NCI-H2227 (cell line): Measurements from ENCODE around the gene USP8.
"Not testable (repeated sequence)": the region's sequence is repeated elsewhere in the genome, so short reads cannot be mapped to it uniquely, and the experiment has no call there.

Source experiments
- DNase-seq: peaks from one replicate; lab custom pipeline; 2025; ENCODE audit not compliant: unreplicated experiment; lab: John Stamatoyannopoulos, UW

The USP8 gene

DNA sequence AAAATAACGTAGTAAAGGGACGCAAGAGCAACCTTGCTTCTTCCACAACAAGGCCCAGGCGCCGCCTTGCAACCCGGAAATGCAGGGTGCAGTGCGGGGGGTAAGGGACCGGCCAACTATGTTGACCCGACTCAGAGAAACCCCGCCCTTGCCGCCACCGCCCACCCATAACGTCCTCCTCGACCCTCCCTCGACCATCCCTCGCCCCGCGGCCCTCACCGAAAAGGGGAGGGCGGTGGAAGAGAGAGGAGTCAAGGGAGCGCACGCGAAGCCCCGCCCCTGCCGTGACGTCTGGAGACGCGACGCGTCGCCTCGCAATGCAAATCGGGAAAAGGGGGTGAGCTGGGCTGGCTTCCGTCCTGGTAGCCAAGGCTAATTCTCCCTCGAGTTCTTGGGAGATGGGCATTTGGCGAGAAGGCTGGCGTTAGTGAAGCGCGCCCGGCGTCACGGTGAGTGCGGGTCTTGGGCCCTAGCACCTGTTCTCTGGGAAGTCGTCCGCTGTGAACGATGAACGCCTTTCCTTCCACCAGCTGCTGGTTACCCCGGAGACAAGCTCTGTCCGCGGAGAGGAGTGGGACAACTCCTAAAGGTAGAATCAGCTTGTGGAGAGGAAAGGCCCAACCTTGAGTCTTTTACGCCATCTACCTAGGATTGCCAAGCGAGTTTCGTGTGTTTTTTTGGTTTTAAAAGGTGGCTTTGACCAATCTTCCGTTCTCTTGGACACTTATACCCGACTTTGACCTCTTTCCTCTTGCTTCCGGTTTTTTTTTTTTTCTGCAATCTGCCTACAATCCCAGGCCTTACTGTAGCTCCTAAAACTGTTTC is at the start of gene USP8:
Gene USP8 (plus strand): TSS at position 340 of the 825 bp plus-strand sequence. CDS start 14,669 bp downstream, outside the sequence.
- peak; percentile 97 for DNase-seq

DNA sequence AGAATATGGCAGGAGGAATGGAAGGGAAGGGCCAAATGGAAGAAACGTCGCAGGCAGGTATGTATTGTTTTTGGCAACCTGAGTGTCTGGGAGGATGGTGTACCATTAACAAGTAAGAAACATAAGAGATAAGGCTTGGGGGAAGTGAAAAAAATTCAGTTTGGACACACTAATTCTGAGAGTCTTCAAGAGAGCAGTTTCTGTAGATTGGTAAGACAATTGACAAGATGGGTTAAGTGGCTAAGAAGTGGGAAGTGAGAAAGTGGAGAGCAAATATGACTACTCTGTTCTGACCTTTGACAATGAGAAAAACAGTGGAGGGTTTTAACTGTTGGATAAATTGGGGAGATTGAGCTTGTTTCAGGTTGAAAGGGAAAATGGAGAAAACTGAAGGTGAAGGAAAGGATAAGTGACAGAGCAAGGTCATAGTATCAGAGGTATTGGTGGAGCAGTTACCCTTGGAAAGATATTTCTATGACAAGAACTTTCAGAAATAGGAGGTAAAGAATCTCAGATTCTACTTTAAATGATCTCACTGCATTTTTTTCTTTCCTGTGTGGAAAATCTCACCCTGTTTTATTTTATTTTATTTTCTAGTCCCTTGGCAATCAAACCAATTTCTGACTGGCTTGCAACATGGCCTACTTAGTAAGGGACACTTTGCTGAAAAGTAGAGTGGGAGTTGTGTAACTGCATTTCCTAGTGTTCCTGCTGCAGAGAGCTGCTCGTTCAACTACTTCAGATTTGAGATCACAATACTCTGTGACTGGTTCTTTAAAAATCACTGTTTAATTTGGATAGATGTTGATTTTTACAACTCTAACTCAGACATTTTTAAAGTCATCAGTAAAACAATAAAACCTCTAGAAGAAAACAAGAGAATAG is 46.1 kb upstream of the USP8 start:
- no peak for DNase-seq

DNA sequence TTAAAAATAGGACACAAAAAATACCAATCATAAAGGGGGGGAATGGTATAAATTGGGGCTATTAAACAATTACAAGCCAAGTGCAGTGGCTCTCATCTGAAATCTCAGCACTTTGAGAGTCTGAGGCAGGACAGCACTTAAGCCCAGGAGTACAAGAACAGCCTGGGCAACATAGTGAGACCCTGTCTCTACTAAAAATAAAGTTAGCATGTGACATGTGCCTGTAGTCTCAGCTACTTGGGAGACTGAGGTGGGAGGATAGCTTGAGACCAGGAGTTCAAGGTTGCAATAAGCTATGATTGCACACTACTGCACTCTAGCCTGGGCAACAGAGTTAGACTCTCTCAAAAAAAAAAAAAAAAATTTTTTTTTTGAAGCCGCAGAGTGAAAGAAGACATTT is 45.4 kb upstream of the USP8 start:
- no peak for DNase-seq

DNA sequence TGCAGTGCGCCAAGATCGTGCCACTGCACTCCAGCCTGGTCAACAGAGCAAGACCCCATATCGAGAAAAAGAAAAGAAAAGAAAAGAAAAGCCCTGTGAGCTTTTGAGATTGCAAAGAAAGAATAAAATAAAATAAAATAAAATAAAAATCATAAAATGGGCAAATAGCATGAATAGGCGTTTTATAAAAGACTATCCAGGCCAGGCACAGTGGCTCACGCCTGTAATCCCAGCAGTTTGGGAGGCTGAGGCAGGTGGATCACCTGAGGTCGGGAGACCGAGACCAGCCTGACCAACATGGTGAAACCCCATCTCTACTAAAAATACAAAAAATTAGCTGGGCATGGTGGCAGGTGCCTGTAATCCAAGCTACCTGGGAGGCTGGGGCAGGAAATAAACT is 44.8 kb upstream of the USP8 start:
- DNase-seq = not testable (repeated sequence)

DNA sequence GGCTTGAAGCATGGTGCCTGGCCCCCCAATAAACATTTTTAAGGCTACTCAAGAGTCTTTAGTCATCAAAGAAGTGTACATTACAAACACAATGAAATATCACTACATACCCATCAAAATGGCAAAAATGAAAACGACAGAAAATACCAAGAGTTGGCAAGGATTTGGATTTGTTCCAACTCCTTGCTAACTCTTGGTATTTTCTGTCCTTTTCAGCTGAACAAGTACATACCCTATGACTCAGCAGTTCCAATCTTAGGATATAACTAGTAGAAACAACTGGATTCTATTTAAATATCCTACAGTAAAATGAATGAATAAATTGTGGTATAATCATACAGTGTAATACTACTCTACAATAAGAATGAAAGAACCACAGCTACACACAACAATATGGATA is 44.1 kb upstream of the USP8 start:
- DNase-seq = no peak

DNA sequence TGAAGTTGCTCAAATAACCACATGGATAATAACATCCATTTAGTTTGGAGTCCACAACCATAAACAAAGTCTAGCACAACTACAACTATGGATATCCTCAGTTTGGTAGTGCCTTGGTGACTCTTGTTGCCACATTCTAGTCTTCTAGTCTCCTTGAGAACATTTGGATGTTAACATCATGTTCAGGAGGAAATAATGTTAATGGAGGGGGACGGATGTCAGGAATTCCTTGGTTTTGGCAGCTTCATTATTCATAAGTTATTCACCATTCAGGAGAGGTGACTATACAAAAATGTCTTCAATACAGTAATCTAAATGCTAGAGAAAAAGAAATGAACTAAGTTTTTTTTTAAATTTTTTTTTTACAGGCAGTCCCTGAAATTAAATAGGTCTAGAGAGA is 42.8 kb upstream of the USP8 start:
- DNase-seq = no peak

DNA sequence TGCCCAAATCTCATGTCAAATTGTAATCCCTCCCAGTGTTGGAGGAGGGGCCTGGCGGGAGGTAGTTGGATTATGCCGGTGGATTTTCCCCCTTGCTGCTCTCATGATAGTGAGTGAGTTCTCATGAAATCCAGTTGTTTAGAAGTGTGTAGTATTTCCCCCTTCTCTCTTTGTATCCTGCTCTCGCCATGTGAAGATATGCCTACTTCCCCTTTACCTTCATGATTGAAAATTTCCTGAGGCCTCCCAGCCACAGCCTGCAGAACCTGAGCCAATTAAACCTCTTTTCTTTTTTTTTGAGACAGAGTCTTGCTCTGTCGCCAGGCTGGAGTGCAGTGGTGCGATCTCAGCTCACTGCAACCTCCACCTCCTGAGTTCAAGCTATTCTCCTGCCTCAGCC is 41.8 kb upstream of the USP8 start:
- DNase-seq = not testable (repeated sequence)

DNA sequence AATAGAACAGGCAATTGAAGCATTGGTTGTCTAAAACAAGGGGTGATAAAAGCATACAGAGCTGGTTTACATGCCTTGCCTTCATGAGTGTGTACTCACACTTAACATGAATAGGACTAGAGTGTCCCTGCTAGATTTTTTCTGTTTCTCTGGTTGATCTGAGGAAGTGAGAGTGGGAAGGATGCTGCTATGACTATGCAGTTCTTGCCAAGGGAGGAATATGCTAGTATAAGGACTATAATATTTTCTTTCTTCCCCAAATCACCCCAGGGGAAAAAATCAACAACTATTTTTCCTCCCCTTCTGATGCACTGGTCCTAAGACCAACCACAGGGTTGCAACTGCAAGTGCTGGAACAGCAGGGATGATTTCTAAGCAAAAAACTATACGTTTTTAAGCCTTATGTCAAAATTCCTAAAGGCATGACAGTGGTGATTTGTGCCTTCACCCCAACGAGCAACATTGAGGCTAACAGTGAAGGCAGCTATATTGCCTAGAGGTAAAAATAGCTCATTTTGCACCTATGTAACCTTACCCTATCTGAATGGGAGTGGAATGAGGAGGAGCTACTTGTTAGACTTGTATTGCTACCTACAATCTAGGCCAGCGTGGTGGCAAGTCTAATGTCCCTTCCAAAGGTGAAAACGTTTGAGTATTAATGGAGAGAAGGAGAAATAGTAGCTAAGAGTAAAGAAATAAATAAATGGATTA is 33.5 kb upstream of the USP8 start:
- no peak for DNase-seq

DNA sequence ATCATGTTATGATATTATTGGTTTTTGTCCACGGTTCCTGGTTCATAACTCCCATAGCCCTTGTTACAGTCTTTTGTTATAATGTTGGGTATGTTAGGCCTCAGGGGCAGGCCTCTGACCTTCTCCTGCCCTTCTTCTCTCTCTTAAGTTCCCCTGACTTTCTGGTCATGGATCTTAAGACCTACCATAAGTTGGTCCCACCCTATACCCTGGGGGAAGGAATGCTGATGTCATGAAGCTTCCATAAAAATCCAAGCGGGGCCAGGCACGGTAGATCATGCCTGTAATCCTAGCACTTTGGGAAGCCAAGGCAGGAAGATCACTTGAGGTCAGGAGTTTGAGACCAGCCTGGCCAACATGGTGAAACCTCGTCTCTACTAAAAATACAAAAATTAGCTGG is 32.6 kb upstream of the USP8 start:
- DNase-seq = not testable (repeated sequence)

DNA sequence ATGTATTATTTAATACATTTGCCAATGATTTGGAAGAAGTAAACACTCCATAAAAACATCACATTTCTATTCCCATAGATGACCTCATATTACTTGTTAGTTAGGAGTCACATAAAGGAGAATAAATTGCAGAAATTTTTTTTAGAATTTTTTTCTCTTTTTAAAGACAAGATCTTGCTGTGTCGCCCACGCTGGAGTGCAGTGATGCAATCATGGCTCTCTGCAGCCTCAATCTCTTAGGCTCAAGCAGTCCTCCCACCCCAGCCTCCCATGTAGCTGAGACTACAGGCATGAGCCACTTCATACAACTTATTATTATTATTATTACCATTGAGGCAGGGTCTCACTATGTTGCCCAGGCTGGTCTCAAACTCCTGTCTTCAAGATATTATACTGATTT is 12.3 kb upstream of the USP8 start:
- DNase-seq = no peak

DNA sequence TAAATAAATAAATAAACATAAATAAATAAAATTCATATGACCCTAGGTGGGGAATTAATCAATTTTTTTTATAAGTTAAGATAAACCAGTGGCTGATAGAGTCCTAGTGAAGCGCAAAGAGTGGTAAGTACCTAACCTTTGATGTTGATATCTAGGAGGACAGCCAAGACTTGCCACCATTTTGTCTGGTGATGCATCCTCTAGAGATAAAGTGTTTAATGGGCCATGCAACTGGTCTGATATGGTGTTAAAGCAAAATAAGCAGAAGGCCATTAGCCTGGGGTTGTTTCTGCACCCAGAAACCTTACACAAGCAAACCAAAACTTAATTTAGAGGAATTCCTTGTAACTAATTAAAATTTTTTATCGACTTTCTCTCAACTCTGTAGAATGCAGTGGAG is 9.6 kb upstream of the USP8 start:
- no peak for DNase-seq

DNA sequence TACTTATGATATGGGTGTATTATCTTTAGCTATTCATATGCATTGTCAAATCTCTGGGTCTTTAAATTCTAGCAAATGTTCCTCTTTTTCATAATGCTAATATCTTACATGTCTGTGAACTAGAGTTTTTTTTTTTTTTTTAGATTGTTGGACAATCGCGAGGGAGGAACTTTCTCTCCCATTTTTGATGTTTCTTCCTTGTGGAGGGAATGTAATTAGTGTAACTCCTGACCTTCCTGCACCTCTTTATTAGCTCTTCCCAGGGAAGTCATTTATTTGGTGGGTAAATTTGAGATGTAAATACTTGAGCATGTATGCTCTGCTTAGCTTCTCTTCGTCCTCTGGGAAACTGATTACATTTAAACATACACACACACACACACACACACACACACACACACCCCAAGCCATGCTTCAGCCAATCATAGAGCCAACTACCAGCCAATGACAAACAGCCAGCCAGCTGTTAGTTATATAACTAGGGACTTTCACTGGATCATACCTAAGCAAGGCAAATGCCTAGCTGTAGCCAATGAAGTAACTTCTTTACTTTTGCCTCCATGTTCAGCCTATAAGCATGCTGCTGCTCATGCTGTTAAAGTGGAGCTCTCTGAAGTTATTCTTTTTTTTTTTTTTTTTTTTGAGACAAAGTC is 8.3 kb upstream of the USP8 start:
- DNase-seq = no peak

DNA sequence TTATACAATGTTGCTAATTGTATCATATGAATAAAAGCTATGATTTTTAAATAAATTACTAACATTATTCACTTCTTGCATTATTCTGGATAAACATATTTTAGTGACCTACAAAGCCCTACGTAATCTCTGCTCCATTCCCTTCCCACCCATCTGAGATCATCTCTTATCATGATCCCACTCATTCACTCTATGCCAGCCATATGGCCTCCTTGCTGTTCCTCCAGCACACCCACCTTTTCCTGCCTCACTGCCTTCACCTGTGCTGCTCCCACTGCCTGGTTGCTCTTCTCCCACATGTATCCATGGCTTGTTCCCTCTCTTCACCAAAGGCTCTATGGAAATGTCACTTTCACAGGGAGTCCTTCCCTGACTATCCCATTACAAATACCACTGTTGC is 7.3 kb upstream of the USP8 start:
- no peak for DNase-seq

DNA sequence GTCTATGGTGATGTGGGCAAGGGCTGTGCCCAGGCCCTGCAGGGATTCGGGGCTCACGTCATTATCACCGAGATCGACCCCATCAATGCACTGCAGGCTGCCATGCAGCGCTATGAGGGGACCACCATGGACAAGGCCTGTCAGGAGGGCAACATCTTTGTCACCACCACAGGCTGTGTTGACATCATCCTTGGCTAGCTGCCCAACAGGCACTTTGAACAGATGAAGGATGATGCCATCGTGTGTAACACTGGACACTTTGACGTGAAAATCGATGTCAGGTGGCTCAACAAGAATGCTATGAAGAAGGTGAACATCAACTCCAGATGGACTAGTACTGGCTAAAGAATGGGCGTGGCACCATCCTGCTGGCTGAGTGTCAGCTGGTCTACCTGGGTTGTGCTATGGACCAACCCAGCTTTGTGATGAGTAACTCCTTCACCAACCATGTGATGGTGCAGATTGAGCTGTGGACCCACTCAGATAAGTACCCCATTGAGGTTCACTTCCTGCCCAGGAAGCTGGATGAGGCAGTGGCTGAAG is 6.1 kb upstream of the USP8 start:
- DNase-seq = no peak

DNA sequence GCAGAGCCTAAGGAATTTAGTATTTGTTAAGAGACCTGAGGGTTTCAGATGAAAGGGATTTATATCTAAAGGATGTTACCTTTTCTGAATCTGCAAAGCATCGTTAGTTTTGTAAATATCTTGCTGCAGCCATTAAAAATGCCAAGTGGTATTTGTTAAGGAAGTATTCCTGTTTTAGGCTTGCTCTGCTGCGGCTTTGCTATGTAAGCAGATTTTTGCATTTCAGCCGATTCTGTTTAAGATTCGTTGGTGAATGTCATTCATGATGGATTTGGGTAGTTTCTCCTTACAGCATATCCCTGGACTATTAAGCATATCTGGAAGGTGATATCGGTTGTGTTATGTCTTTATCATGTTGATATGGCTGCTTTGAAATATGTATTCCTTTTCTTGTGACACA is 1.0 kb downstream of the USP8 start:
- no peak for DNase-seq

DNA sequence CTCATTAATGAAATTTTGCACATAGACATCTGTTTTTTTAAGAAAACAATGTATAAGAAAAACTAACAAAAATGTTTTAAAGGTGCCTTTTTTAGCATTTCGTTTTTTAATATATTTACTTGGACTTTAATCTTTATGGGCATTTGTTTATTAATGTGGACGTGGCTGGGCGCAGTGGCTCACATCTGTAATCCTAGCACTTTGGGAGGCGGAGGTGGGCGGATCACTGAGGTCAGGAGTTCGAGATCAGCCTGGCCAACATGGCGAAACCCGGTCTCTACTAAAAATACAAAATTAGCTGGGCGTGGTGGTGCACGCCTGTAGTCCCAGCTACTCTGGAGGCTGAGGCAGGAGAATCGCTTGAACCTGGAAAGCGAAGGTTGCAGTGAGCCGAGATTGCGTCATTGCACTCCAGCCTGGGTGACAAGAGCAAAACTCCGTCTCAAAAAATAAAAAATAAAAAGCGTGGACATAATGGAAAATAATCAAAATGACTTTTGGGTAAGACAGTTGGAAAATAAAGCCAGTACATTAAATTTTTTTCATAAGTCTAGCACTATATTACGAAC is 1.6 kb downstream of the USP8 start:
- not testable (repeated sequence) for DNase-seq

DNA sequence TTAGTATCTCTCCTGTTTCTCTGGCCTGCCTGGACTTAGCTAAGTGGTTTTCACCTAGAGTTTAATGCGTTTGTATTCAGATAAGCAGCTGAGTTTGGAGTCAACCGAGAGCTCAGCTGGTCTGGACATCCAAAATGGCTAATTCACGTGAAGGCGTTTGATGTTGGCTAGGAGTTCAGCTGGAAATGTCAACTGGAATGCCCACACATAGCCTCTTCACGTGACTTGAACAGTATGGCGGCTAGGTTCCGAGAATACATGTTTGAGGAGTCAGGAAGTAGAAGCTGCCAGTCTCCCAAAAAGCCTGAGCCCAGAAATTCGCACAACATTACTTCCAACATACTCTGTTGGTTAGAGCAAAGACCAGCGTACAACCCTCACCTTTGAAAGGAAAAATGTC is 2.2 kb downstream of the USP8 start:
- peak; percentile 26 for DNase-seq

DNA sequence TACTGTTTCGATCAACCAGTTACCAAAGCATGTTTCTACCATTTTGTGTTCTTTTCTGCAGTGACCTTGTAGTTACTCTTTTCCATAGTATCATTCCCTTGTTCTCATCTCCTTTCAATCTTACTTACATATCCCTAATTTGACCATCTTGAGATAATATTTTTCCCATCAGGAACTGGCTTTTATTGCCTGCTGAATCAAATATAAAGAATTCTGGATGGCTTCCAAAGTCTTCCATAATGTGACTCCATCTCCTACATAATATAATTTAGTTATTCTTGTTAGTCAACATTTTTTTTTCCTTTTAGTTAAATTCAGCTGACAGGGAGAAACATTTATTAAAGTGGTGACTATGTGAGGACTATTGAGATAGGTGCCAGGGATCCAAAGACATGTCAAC is 7.0 kb downstream of the USP8 start:
- no peak for DNase-seq

DNA sequence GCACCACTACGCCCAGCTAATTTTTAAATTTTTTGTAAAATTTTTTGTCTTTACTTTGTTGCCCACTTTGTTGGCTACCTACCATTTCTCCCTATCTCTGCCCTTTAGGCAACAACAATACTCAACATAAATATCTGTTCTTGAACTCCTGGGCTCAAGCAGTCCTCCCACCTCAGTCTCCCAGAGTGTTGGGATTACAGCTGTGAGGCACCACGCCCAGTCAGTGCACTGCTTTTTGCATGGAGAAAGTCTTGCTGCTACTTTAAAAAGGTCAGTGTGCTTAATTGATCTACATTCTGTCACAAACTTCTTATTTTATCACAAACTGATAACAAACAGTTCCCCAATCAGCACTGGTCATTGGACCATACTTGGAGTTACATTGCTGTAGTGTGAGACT is 8.0 kb downstream of the USP8 start:
- no peak for DNase-seq

DNA sequence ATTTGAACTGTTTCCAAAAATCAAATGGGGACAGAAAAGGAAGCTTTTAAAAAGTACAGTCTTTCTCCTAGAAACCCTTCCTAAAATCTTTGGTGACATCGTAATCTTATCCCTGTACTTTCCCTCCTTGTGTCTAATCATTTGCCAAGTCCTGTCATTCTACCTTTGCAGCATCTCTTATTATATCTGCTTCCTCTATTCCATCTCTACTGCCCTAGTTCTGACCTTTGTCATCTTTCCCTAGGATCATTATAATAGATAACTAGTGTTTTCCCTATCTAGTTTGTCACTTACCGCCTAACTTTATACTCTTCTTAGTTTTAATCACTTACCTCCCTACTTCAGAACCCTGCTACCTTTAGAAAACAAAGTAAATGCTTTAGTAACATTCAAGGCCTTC is 11.6 kb downstream of the USP8 start:
- DNase-seq = no peak
